Uterus (tissue), 4 donors: Measurements from ENCODE around the gene DDX20. TPM values are rescaled to one million over a fixed set of nuclear protein-coding genes. Genes with fewer than 3 reads are reported as not detected.

ENCODE experiments used
- DNase-seq, 2 donors: peaks; one replicate each; pipeline ENCODE4 v3.0.0-alpha.2; 2019 to 2020
- H3K27ac ChIP-seq, 2 donors: fragments of 200-600 bp; sonication (generic); 1 replicate in 1 of 2; 2 replicates in 1 of 2; pipeline ENCODE4 v1.5.1; 2016 to 2018
- H3K27me3 ChIP-seq, 2 donors: fragments of 200-600 bp; sonication (generic); one replicate each; pipeline ENCODE4 v1.5.1; 2018 to 2019; ENCODE audit warnings: control low read depth in 1 of 2
- H3K36me3 ChIP-seq, 2 donors: fragments of 200-600 bp; sonication (generic); one replicate each; pipeline ENCODE4 v1.5.1; 2019; ENCODE audit warnings: control low read depth in 1 of 2
- H3K4me1 ChIP-seq, 2 donors: fragments of 200-600 bp; sonication (generic); one replicate each; pipeline ENCODE4 v1.5.1; 2018 to 2019; ENCODE audit warnings: control low read depth in 1 of 2
- H3K4me3 ChIP-seq, 2 donors: fragments of 200-600 bp; sonication (generic); 1 replicate in 1 of 2; 2 replicates in 1 of 2; pipeline ENCODE4 v1.5.1; 2018 to 2019; ENCODE audit warnings: mild to moderate bottlenecking in 1 of 2
- H3K9me3 ChIP-seq, 2 donors: fragments of 200-600 bp; sonication (generic); one replicate each; pipeline ENCODE4 v1.5.1; 2019; ENCODE audit warnings: control low read depth in 1 of 2
- POLR2A ChIP-seq, 2 donors: fragments of 450-650 bp; IDR thresholded peaks; one replicate each; pipeline ENCODE4 v1.6.1; 2016; ENCODE audit warnings: antibody characterized with exemption in 2 of 2, mild to moderate bottlenecking in 1 of 2, moderate library complexity in 1 of 2
- intact Hi-C: fragments of 100-400 bp; cut with DNase I; formaldehyde crosslinking; loops from one replicate; pipeline ENCODE4 v1.15.1; 2023; ENCODE audit warnings: low total_unique reads
- total RNA-seq, 4 donors: library from RNA; depleted of rRNA in 3 of 4; stranded (reverse); fragments of >200 nt in 3 of 4; gene quantifications; one replicate each; pipeline versions ENCODE4 v1.1.0 to v1.2.4, GENCODE V29; 2014 to 2023
- TF ChIP-seq, protein P1 (sequence below), 4 experiments: fragments of 200-600 bp in 2 of 4; fragments of 450-650 bp in 2 of 4; sonication (generic) in 2 of 4; IDR thresholded peaks; one replicate each; pipeline ENCODE4 v1.5.1; 2016 to 2019; ENCODE audit warnings: antibody characterized with exemption in 4 of 4, mild to moderate bottlenecking in 2 of 4, moderate library complexity in 1 of 4
- donor health status: DM: yes; HTN: yes; CAD: no.

The DDX20 gene
- total RNA-seq, 4 donors from 2014 or later, result 13.3 to 38.2 (median 20.1) TPM

DNA sequence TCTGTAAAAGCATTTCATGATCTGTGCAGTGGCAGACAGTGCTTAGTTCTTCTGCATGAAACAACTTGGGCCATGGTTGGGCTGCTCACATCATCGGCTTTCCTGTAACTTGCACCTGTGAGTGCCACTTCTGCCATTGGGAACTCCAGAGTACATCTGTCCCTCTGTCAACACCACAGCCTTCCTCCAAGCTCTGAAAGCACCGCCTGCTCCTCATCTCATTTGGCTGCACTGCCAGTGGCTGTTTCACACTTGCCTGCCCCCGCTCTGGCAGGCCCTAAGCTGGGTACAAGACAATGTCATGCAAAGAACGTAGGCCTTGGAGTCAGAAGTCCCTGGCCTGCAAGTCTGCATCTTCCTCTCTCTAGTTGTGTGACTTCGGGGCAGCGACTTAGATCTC is 46.4 kb downstream of the DDX20 start:
- Histone ChIP-seq H3K4me3 (no peak overlapping the region), H3K27ac (no peak overlapping the region), H3K27me3 (no peaks in the 10 kb centered on the region), H3K9me3 (no peaks in the 10 kb centered on the region), H3K4me1 (no peaks in the 10 kb centered on the region), H3K36me3 (no peaks in the 10 kb centered on the region)
- DNase-seq, result no peak
- intact Hi-C loops, result no loop called here
- TF ChIP-seq, protein P1, sequence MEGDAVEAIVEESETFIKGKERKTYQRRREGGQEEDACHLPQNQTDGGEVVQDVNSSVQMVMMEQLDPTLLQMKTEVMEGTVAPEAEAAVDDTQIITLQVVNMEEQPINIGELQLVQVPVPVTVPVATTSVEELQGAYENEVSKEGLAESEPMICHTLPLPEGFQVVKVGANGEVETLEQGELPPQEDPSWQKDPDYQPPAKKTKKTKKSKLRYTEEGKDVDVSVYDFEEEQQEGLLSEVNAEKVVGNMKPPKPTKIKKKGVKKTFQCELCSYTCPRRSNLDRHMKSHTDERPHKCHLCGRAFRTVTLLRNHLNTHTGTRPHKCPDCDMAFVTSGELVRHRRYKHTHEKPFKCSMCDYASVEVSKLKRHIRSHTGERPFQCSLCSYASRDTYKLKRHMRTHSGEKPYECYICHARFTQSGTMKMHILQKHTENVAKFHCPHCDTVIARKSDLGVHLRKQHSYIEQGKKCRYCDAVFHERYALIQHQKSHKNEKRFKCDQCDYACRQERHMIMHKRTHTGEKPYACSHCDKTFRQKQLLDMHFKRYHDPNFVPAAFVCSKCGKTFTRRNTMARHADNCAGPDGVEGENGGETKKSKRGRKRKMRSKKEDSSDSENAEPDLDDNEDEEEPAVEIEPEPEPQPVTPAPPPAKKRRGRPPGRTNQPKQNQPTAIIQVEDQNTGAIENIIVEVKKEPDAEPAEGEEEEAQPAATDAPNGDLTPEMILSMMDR (IDR thresholded peaks at IDR 0.05), result no peak
- TF ChIP-seq POLR2A (IDR thresholded peaks at IDR 0.05), result no peak

DNA sequence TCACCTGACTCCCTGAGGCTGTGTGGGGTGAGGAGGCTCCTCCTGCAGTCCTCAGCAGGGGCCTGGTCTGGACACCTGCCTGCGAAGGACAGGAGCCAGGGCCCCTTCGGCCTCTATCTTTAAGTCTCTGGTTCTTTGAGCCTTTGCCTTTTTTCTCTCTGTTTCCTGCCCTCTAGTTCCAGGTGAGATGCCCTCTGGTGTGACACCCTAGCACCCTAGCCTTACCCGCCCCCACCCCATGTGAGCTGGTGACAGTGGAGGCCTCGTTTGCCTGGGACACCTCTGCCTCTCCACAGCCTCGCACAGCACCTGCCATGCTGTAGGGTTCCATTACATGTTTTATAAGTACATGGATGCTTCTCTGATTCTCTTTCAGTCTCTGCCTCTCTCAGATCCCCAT is 47.3 kb downstream of the DDX20 start:
- TF ChIP-seq, protein P1 (IDR thresholded peaks at IDR 0.05), result no peak
- no peak for TF ChIP-seq POLR2A (IDR thresholded peaks at IDR 0.05)
- Histone ChIP-seq H3K9me3 (no peaks in the 10 kb centered on the region), H3K27me3 (no peaks in the 10 kb centered on the region), H3K4me1 (no peaks in the 10 kb centered on the region), H3K36me3 (no peaks in the 10 kb centered on the region), H3K27ac (no peak overlapping the region), H3K4me3 (no peak overlapping the region)
- no peak for DNase-seq
- intact Hi-C loops, result no loop called here

DNA sequence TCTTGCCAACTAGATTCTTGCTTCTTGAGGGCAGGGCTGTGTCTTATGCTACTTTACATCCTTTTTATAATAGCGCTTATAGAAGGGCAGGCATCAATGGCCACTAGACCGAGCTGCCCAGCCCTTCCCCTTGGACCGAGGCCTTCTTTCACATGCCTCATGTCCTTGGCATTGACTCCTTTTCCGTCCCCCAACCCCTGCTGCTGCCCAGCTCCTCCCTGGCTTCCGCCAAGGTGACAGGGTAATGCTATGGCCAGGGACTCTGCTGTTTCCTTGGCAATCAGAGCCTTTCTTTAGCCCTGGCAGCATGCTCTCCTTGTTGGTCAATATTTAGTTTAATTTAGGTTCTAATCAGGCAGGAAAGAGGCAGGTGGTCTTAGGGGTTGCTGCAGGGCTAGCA is 48.2 kb downstream of the DDX20 start:
- Histone ChIP-seq H3K36me3 (no peaks in the 10 kb centered on the region), H3K4me3 (no peak overlapping the region), H3K9me3 (no peaks in the 10 kb centered on the region), H3K4me1 (no peaks in the 10 kb centered on the region), H3K27me3 (no peaks in the 10 kb centered on the region), H3K27ac (no peak overlapping the region)
- no peak for DNase-seq
- TF ChIP-seq, protein P1 (IDR thresholded peaks at IDR 0.05), result no peak
- TF ChIP-seq POLR2A (IDR thresholded peaks at IDR 0.05), result no peak
- intact Hi-C loops, result no loop called here

DNA sequence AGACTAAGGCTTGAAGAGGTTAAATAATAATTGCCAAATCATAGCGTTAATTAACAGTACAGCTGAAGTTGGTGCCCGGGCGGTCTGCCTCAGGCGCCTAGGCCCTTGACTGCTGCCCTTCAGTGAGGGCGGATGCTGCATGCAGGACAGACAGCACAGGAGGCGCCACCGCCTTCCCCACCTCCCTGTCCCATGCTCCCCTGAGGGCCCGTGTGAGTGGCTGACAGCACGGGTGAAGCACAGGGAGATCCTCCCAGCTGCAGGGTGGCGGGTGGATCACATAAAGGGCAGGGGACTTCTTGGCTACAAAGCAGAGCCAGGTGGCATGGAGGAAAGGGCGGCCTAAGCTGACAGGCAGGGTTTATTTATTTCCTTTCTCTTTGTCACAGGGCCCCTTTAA is 49.1 kb downstream of the DDX20 start:
- Histone ChIP-seq H3K27me3 (no peaks in the 10 kb centered on the region), H3K27ac (no peak overlapping the region), H3K4me3 (no peak overlapping the region), H3K36me3 (no peaks in the 10 kb centered on the region), H3K9me3 (no peaks in the 10 kb centered on the region), H3K4me1 (no peaks in the 10 kb centered on the region)
- no peak for DNase-seq
- TF ChIP-seq POLR2A (IDR thresholded peaks at IDR 0.05), result no peak
- TF ChIP-seq, protein P1 (IDR thresholded peaks at IDR 0.05), result no peak
- intact Hi-C loops, result no loop called here

DNA sequence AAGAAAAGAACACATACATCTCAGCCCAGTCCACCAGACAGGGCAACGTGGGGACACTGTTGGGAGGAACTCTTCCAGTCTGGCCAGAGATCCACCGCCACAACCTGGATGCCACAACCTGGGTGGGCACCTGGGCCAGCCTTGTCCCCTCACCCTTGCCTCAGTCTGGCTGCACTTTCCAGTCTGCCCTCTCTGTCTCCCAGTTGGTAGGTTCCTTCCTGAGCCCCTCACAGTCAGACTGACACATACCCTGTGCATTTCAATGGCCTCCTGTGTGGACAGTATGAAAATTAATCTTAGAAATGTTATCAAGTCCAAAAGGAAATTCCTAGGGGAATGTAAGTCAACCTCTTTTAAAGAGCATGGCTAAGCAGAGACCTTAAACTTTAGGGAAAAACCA is 49.5 kb downstream of the DDX20 start:
- no peak for DNase-seq
- no peak overlapping the region for H3K27ac ChIP-seq
- intact Hi-C loops, result no loop called here
- H3K4me1 ChIP-seq, result no peaks in the 10 kb centered on the region
- no peaks in the 10 kb centered on the region for H3K27me3 ChIP-seq
- H3K4me3 ChIP-seq, result no peak overlapping the region
- TF ChIP-seq, protein P1 (IDR thresholded peaks at IDR 0.05), result no peak
- TF ChIP-seq POLR2A (IDR thresholded peaks at IDR 0.05), result no peak
- H3K9me3 ChIP-seq, result no peaks in the 10 kb centered on the region
- no peaks in the 10 kb centered on the region for H3K36me3 ChIP-seq
